Measurements from ENCODE around the gene GAL3ST2. TPM values are rescaled to one million over a fixed set of nuclear protein-coding genes. Genes with fewer than 3 reads are reported as not detected.

GAL3ST2 gene
- total and polyA plus RNA-seq, 4 donors: 0.03 to 0.33 (median 0.23) TPM; not detected in 1

- Histone ChIP-seq H3K4me3 (ENCODE audit: low read depth in 1 of 3, low read length in 3 of 3) (peak overlapping the region in 1 of 3 donors; percentile 76), H3K4me1 (ENCODE audit: control insufficient read depth in 4 of 4, insufficient read depth in 4 of 4, low read length in 3 of 4) (peaks cover 2 to 22% (median 14%) of the 10 kb centered on the region in 4 donors), H3K9ac (ENCODE audit: low read depth in 1 of 2, low read length in 2 of 2) (no peak overlapping the region), H3K36me3 (ENCODE audit: control insufficient read depth in 4 of 4, insufficient read depth in 3 of 4, low read depth in 1 of 4, low read length in 3 of 4) (peaks cover 0 to 6% (median 0%) of the 10 kb centered on the region in 4 donors), H3K27ac (ENCODE audit: low read depth in 1 of 2, low read length in 2 of 2) (no peak overlapping the region), H3K9me3 (ENCODE audit: control insufficient read depth in 4 of 4, low read length in 3 of 4) (no peaks in the 10 kb centered on the region), H3K27me3 (ENCODE audit: control insufficient read depth in 4 of 4, insufficient read depth in 4 of 4, low read length in 3 of 4) (no peaks in the 10 kb centered on the region)
- no peak for DNase-seq (ENCODE audit: low spot score)
- TF ChIP-seq YY1 (IDR thresholded peaks at IDR 0.05): no peak
- TF ChIP-seq EGR1 (IDR thresholded peaks at IDR 0.05; ENCODE audit: low read depth in 2 of 2): no peak
- TF ChIP-seq, protein P1, sequence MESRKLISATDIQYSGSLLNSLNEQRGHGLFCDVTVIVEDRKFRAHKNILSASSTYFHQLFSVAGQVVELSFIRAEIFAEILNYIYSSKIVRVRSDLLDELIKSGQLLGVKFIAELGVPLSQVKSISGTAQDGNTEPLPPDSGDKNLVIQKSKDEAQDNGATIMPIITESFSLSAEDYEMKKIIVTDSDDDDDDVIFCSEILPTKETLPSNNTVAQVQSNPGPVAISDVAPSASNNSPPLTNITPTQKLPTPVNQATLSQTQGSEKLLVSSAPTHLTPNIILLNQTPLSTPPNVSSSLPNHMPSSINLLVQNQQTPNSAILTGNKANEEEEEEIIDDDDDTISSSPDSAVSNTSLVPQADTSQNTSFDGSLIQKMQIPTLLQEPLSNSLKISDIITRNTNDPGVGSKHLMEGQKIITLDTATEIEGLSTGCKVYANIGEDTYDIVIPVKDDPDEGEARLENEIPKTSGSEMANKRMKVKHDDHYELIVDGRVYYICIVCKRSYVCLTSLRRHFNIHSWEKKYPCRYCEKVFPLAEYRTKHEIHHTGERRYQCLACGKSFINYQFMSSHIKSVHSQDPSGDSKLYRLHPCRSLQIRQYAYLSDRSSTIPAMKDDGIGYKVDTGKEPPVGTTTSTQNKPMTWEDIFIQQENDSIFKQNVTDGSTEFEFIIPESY (IDR thresholded peaks at IDR 0.05): no peak
- TF ChIP-seq FOXA1 (IDR thresholded peaks at IDR 0.05): no peak
- TF ChIP-seq NR2F2 (IDR thresholded peaks at IDR 0.05): no peak
- TF ChIP-seq, protein P2, sequence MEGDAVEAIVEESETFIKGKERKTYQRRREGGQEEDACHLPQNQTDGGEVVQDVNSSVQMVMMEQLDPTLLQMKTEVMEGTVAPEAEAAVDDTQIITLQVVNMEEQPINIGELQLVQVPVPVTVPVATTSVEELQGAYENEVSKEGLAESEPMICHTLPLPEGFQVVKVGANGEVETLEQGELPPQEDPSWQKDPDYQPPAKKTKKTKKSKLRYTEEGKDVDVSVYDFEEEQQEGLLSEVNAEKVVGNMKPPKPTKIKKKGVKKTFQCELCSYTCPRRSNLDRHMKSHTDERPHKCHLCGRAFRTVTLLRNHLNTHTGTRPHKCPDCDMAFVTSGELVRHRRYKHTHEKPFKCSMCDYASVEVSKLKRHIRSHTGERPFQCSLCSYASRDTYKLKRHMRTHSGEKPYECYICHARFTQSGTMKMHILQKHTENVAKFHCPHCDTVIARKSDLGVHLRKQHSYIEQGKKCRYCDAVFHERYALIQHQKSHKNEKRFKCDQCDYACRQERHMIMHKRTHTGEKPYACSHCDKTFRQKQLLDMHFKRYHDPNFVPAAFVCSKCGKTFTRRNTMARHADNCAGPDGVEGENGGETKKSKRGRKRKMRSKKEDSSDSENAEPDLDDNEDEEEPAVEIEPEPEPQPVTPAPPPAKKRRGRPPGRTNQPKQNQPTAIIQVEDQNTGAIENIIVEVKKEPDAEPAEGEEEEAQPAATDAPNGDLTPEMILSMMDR (IDR thresholded peaks at IDR 0.05; ENCODE audit: low read depth, low read length, missing input control): no peak
- TF ChIP-seq GABPA (IDR thresholded peaks at IDR 0.05 in 1 of 2, conservative IDR thresholded peaks at IDR 0.05 in 1 of 2): no peak
- TF ChIP-seq JUND (IDR thresholded peaks at IDR 0.05): no peak
- TF ChIP-seq TAF1 (conservative IDR thresholded peaks at IDR 0.05): no peak
- no peak for TF ChIP-seq HNF4G (IDR thresholded peaks at IDR 0.05)
- WGBS: 88% methylated on average over 23 of the region's 23 CpGs
These were observed 43.0 kb upstream of the GAL3ST2 start for GRCh38 chr2:241733391-241734207.

GRCh38 chr2:241734208-241734466 is 42.5 kb upstream of the GAL3ST2 start:
- no peak for DNase-seq (ENCODE audit: low spot score)
- H3K36me3 ChIP-seq (ENCODE audit: control insufficient read depth in 4 of 4, insufficient read depth in 3 of 4, low read depth in 1 of 4, low read length in 3 of 4): peaks cover 0 to 7% (median 0%) of the 10 kb centered on the region in 4 donors
- WGBS: 5% methylated on average over 25 of the region's 25 CpGs
- TF ChIP-seq JUND (IDR thresholded peaks at IDR 0.05): no peak
- TF ChIP-seq, protein P2 (IDR thresholded peaks at IDR 0.05; ENCODE audit: low read depth, low read length, missing input control): no peak
- TF ChIP-seq SP1 (IDR thresholded peaks at IDR 0.05): no peak
- no peak for TF ChIP-seq TAF1 (conservative IDR thresholded peaks at IDR 0.05)
- TF ChIP-seq, protein P1 (IDR thresholded peaks at IDR 0.05): no peak
- no peak for TF ChIP-seq REST (IDR thresholded peaks at IDR 0.05)
- no peak for TF ChIP-seq HNF4A (conservative IDR thresholded peaks at IDR 0.05)
- no peak for TF ChIP-seq GABPA (IDR thresholded peaks at IDR 0.05 in 1 of 2, conservative IDR thresholded peaks at IDR 0.05 in 1 of 2)
- no peak for TF ChIP-seq EGR1 (IDR thresholded peaks at IDR 0.05; ENCODE audit: low read depth in 2 of 2)
- no peak for TF ChIP-seq NR2F2 (IDR thresholded peaks at IDR 0.05)
- TF ChIP-seq RXRA (IDR thresholded peaks at IDR 0.05): no peak
- no peak for TF ChIP-seq HNF4G (IDR thresholded peaks at IDR 0.05)
- no peaks in the 10 kb centered on the region for H3K27me3 ChIP-seq (ENCODE audit: control insufficient read depth in 4 of 4, insufficient read depth in 4 of 4, low read length in 3 of 4)
- H3K9me3 ChIP-seq (ENCODE audit: control insufficient read depth in 4 of 4, low read length in 3 of 4): no peaks in the 10 kb centered on the region
- H3K4me1 ChIP-seq (ENCODE audit: control insufficient read depth in 4 of 4, insufficient read depth in 4 of 4, low read length in 3 of 4): peaks cover 2 to 22% (median 14%) of the 10 kb centered on the region in 4 donors
- peak overlapping the region in 2 of 3 donors; percentile 38 to 76 for H3K4me3 ChIP-seq (ENCODE audit: low read depth in 1 of 3, low read length in 3 of 3)
- H3K27ac ChIP-seq (ENCODE audit: low read depth in 1 of 2, low read length in 2 of 2): no peak overlapping the region
- no peak overlapping the region for H3K9ac ChIP-seq (ENCODE audit: low read depth in 1 of 2, low read length in 2 of 2)
